Camera-type eye (tissue), 1 donor: ENCODE results near the gene MKKS. TPM values are rescaled to one million over a fixed set of nuclear protein-coding genes. Genes with fewer than 3 reads are reported as not detected.

Experiments used
- total RNA-seq: library from RNA; depleted of rRNA; stranded (reverse); fragments of >200 nt; gene quantifications from one replicate; pipeline ENCODE4 v1.2.3, GENCODE V29; 2014

The MKKS gene
- total RNA-seq = 28.9 TPM

GRCh38 chr20:10433623-10434466 is at the start of gene MKKS:
MKKS (minus strand) TSS chr20:10434222; CDS start chr20:10413514, 20,708 bp downstream.

GRCh38 chr20:10434832-10435812 is 1.1 kb upstream of the MKKS start, which contains the start of gene SLX4IP:
SLX4IP (plus strand) TSS chr20:10435305; CDS start chr20:10458205, 22,900 bp downstream.

Other genes with a start within 250 kb of the MKKS start
- gene SNAP25, start 215.4 kb downstream of the MKKS start, total RNA-seq = 162 TPM
- 10.3 TPM for gene SLX4IP, start 1.1 kb upstream of the MKKS start, total RNA-seq
- gene JAG1, start 239.8 kb upstream of the MKKS start, total RNA-seq = 123 TPM